Measurements from ENCODE around the gene SLC35B2. TPM values are rescaled to one million over a fixed set of nuclear protein-coding genes. Genes with fewer than 3 reads are reported as not detected.

Gene SLC35B2
- total and polyA plus RNA-seq, 10 of the 15 experiments (the other 5 are each of a cell fraction or from before 2014, with no cell fraction given) = 11.3 to 45.4 (median 33.8) TPM

- TF ChIP-seq SIX5 (IDR thresholded peaks at IDR 0.05; ENCODE audit: low read depth, low read length, severe bottlenecking) (no peak), TBL1XR1 (IDR thresholded peaks at IDR 0.05; ENCODE audit: low read depth, low read length) (no peak), BMI1 (IDR thresholded peaks at IDR 0.05; ENCODE audit: borderline replicate concordance) (no peak), ZBED1 (IDR thresholded peaks at IDR 0.05; ENCODE audit: borderline replicate concordance) (no peak), CREB1 (IDR thresholded peaks at IDR 0.05; ENCODE audit: low read depth) (no peak), USF1 (IDR thresholded peaks at IDR 0.05; ENCODE audit: borderline replicate concordance, extremely low read length, insufficient read depth, low read depth, low read length) (no peak), SMC3 (IDR thresholded peaks at IDR 0.05; ENCODE audit: borderline replicate concordance, low read length) (peak; percentile 52; the same call in 1 of the 2 replicates), ZNF687 (IDR thresholded peaks at IDR 0.05) (peak; percentile 91), ZNF207 (IDR thresholded peaks at IDR 0.05; ENCODE audit: borderline replicate concordance) (no peak), IRF5 (IDR thresholded peaks at IDR 0.05; ENCODE audit: borderline replicate concordance) (no peak), GATAD2B (conservative IDR thresholded peaks at IDR 0.05; ENCODE audit: low read depth) (0 out of 2 replicates have a peak, but pooled peaks have one; percentile 40), REST (IDR thresholded peaks at IDR 0.05; ENCODE audit: low read depth, low read length) (no peak), FOXK2 (IDR thresholded peaks at IDR 0.05) (peak; percentile 21; the same call in 1 of the 2 replicates), ESRRA (IDR thresholded peaks at IDR 0.05; ENCODE audit: low read length) (no peak), NR2F1 (conservative IDR thresholded peaks at IDR 0.05) (no peak), CBX3 (IDR thresholded peaks at IDR 0.05; ENCODE audit: borderline replicate concordance, low read depth) (no peak), POLR2AphosphoS2 (IDR thresholded peaks at IDR 0.05; ENCODE audit: low read depth, low read length) (no peak), ZNF217 (IDR thresholded peaks at IDR 0.05) (no peak), ATF3 (IDR thresholded peaks at IDR 0.05; ENCODE audit: borderline replicate concordance, extremely low read depth, low read depth, low read length) (no peak), STAT3 (IDR thresholded peaks at IDR 0.05; ENCODE audit: low read depth, low read length) (no peak), ZNF384 (IDR thresholded peaks at IDR 0.05; ENCODE audit: borderline replicate concordance, low read depth, low read length) (no peak)
Measured at GRCh38 chr6:44221291-44221960, 35.9 kb downstream of the SLC35B2 start (continued).

Measured in GM12878 (cell line).